ENCODE measurements around the gene OR6N2. TPM values are rescaled to one million over a fixed set of nuclear protein-coding genes. Genes with fewer than 3 reads are reported as not detected.
A peak's percentile ranks its signal among the peaks of the same experiment; 100 is the strongest.

OR6N2 gene
- total and polyA plus RNA-seq, 2 donors (not counting 1 experiment from before 2014, with no cell fraction given): not detected

GRCh38 chr1:158819461-158820443 lies 38.7 kb upstream of the OR6N2 start:
- H3K4me2 ChIP-seq (ENCODE audit: extremely low read depth, insufficient read depth, low read length): no peak overlapping the region
- TF ChIP-seq CTCF (conservative IDR thresholded peaks at IDR 0.05 in 1 of 2, IDR thresholded peaks at IDR 0.05 in 1 of 2; ENCODE audit: low read depth in 1 of 2, low read length in 2 of 2) (no peak), EZH2 (IDR thresholded peaks at IDR 0.05; ENCODE audit: low read length, missing control alignments) (no peak)

GRCh38 chr1:158818975-158819431 lies 38.0 kb upstream of the OR6N2 start:
- H3K27ac ChIP-seq (ENCODE audit: insufficient read depth, low read length): no peak overlapping the region
- H3K4me3 ChIP-seq (replicated peaks in 1 of 4; ENCODE audit: control extremely low read depth in 1 of 4, insufficient read depth in 1 of 4, low read depth in 3 of 4, low read length in 4 of 4): no peak overlapping the region
- TF ChIP-seq CTCF (conservative IDR thresholded peaks at IDR 0.05 in 1 of 2, IDR thresholded peaks at IDR 0.05 in 1 of 2; ENCODE audit: low read depth in 1 of 2, low read length in 2 of 2): no peak
- no peak for TF ChIP-seq EZH2 (IDR thresholded peaks at IDR 0.05; ENCODE audit: low read length, missing control alignments)
- no peak overlapping the region for H2AFZ ChIP-seq (ENCODE audit: low read length)
- DNase-seq (ENCODE audit: low read depth in 2 of 2): no peak
- H3K27me3 ChIP-seq (ENCODE audit: control insufficient read depth, insufficient read depth, low read length): no peaks in the 10 kb centered on the region
- no peaks in the 10 kb centered on the region for H3K9me3 ChIP-seq (ENCODE audit: control insufficient read depth, insufficient read depth, low read depth, low read length)
- no peaks in the 10 kb centered on the region for H4K20me1 ChIP-seq (ENCODE audit: control insufficient read depth, extremely low read depth, insufficient read depth, low read length)
- H3K36me3 ChIP-seq (ENCODE audit: control insufficient read depth, insufficient read depth, low read length): no peaks in the 10 kb centered on the region
- no peak overlapping the region for H3K9ac ChIP-seq (ENCODE audit: insufficient read depth, low read length)
- H3K4me1 ChIP-seq (ENCODE audit: control insufficient read depth, extremely low read depth, insufficient read depth, low read length): no peaks in the 10 kb centered on the region
- no peaks in the 10 kb centered on the region for H3K79me2 ChIP-seq (ENCODE audit: control insufficient read depth, insufficient read depth, low read length)
- no peak overlapping the region for H3K4me2 ChIP-seq (ENCODE audit: extremely low read depth, insufficient read depth, low read length)

More at GRCh38 chr1:158819461-158820443, 38.7 kb upstream of the OR6N2 start:
- DNase-seq (ENCODE audit: low read depth in 2 of 2): peak; percentile 1 to 14
- Histone ChIP-seq H4K20me1 (ENCODE audit: control insufficient read depth, extremely low read depth, insufficient read depth, low read length) (no peaks in the 10 kb centered on the region), H3K27ac (ENCODE audit: insufficient read depth, low read length) (no peak overlapping the region), H3K9ac (ENCODE audit: insufficient read depth, low read length) (no peak overlapping the region), H2AFZ (ENCODE audit: low read length) (no peak overlapping the region), H3K27me3 (ENCODE audit: control insufficient read depth, insufficient read depth, low read length) (no peaks in the 10 kb centered on the region), H3K36me3 (ENCODE audit: control insufficient read depth, insufficient read depth, low read length) (no peaks in the 10 kb centered on the region), H3K4me3 (replicated peaks in 1 of 4; ENCODE audit: control extremely low read depth in 1 of 4, insufficient read depth in 1 of 4, low read depth in 3 of 4, low read length in 4 of 4) (no peak overlapping the region), H3K4me1 (ENCODE audit: control insufficient read depth, extremely low read depth, insufficient read depth, low read length) (no peaks in the 10 kb centered on the region), H3K9me3 (ENCODE audit: control insufficient read depth, insufficient read depth, low read depth, low read length) (no peaks in the 10 kb centered on the region), H3K79me2 (ENCODE audit: control insufficient read depth, insufficient read depth, low read length) (no peaks in the 10 kb centered on the region)

- H3K4me2 ChIP-seq (ENCODE audit: extremely low read depth, insufficient read depth, low read length): no peak overlapping the region
- no peak overlapping the region for H3K4me3 ChIP-seq (replicated peaks in 1 of 4; ENCODE audit: control extremely low read depth in 1 of 4, insufficient read depth in 1 of 4, low read depth in 3 of 4, low read length in 4 of 4)
- no peaks in the 10 kb centered on the region for H3K36me3 ChIP-seq (ENCODE audit: control insufficient read depth, insufficient read depth, low read length)
- H3K27me3 ChIP-seq (ENCODE audit: control insufficient read depth, insufficient read depth, low read length): no peaks in the 10 kb centered on the region
- H3K9me3 ChIP-seq (ENCODE audit: control insufficient read depth, insufficient read depth, low read depth, low read length): no peaks in the 10 kb centered on the region
- TF ChIP-seq CTCF (conservative IDR thresholded peaks at IDR 0.05 in 1 of 2, IDR thresholded peaks at IDR 0.05 in 1 of 2; ENCODE audit: low read depth in 1 of 2, low read length in 2 of 2) (no peak), EZH2 (IDR thresholded peaks at IDR 0.05; ENCODE audit: low read length, missing control alignments) (no peak)
- no peaks in the 10 kb centered on the region for H3K4me1 ChIP-seq (ENCODE audit: control insufficient read depth, extremely low read depth, insufficient read depth, low read length)
- no peaks in the 10 kb centered on the region for H3K79me2 ChIP-seq (ENCODE audit: control insufficient read depth, insufficient read depth, low read length)
- no peak for DNase-seq (ENCODE audit: low read depth in 2 of 2)
- no peak overlapping the region for H3K27ac ChIP-seq (ENCODE audit: insufficient read depth, low read length)
- H2AFZ ChIP-seq (ENCODE audit: low read length): no peak overlapping the region
- H4K20me1 ChIP-seq (ENCODE audit: control insufficient read depth, extremely low read depth, insufficient read depth, low read length): no peaks in the 10 kb centered on the region
- H3K9ac ChIP-seq (ENCODE audit: insufficient read depth, low read length): no peak overlapping the region
Observed at GRCh38 chr1:158818560-158818959, 37.6 kb upstream of the OR6N2 start.

Measured in fibroblast of lung (primary cell).